ENCODE measurements around the gene ARRDC5. TPM values are rescaled to one million over a fixed set of nuclear protein-coding genes. Genes with fewer than 3 reads are reported as not detected.
A peak's percentile ranks its signal among the peaks of the same experiment; 100 is the strongest.

Gene ARRDC5
- total RNA-seq, 1 experiment from 2014 or later = not detected

GRCh38 chr19:4908360-4908759 is 5.7 kb upstream of the ARRDC5 start:
- Histone ChIP-seq H3K27me3 (ENCODE audit: insufficient read depth, low read length) (no peaks in the 10 kb centered on the region), H3K23ac (ENCODE audit: insufficient read length, low read depth, low read length) (no peak overlapping the region), H3K56ac (ENCODE audit: insufficient read length, low read depth, low read length) (no peak overlapping the region), H3K4me2 (ENCODE audit: insufficient read depth, insufficient read length, low read length) (no peak overlapping the region), H3K23me2 (ENCODE audit: insufficient read length, low read depth, low read length, poor library complexity, severe bottlenecking) (peaks cover 7% of the 10 kb centered on the region), H4K5ac (ENCODE audit: insufficient read length, low read depth, low read length) (no peak overlapping the region), H2BK12ac (ENCODE audit: insufficient read length, low read depth, low read length) (no peak overlapping the region), H4K20me1 (ENCODE audit: control insufficient read depth, insufficient read depth, insufficient read length) (no peaks in the 10 kb centered on the region), H2AK5ac (ENCODE audit: insufficient read length, low read length) (no peak overlapping the region), H3K14ac (ENCODE audit: insufficient read depth, low read length) (no peak overlapping the region), H2BK15ac (ENCODE audit: low read depth, low read length) (no peak overlapping the region), H3T11ph (ENCODE audit: low read length) (no peak overlapping the region), H2BK5ac (ENCODE audit: insufficient read length, low read length) (no peak overlapping the region), H3K18ac (ENCODE audit: insufficient read length, low read depth, low read length) (no peak overlapping the region), H4K91ac (ENCODE audit: insufficient read length, low read depth, low read length) (no peak overlapping the region), H4K8ac (replicated peaks; ENCODE audit: insufficient read length, low read depth, low read length) (no peak overlapping the region), H2AFZ (ENCODE audit: low read length) (no peak overlapping the region), H3K9me3 (ENCODE audit: control insufficient read depth, low read depth, low read length) (no peaks in the 10 kb centered on the region), H3K79me1 (ENCODE audit: insufficient read depth, low read depth, low read length, poor library complexity, severe bottlenecking) (no peaks in the 10 kb centered on the region), H3K4ac (ENCODE audit: low read depth, low read length) (no peak overlapping the region), H2BK20ac (ENCODE audit: low read depth, low read length, poor library complexity, severe bottlenecking) (no peak overlapping the region), H3K79me2 (ENCODE audit: insufficient read depth, low read length) (peaks cover 9% of the 10 kb centered on the region; the same call in 1 of the 2 replicates), H3K9ac (ENCODE audit: extremely low read depth, insufficient read length, low read length) (no peak overlapping the region), H3K27ac (ENCODE audit: insufficient read length, low read depth, low read length) (no peak overlapping the region), H3K4me1 (ENCODE audit: insufficient read depth, low read length) (no peaks in the 10 kb centered on the region; the same call in 1 of the 2 replicates), H2BK120ac (ENCODE audit: low read depth, low read length, poor library complexity, severe bottlenecking) (no peak overlapping the region)
- H3K9me3 Mint-ChIP-seq = no peaks in the 10 kb centered on the region; a peak in 1 of 5 replicates
- no peak for TF ChIP-seq CTCF (conservative IDR thresholded peaks at IDR 0.05)
- peak overlapping the region; percentile 52 to 79; a peak in 4 of 5 replicates for H3K4me3 Mint-ChIP-seq
- no peak overlapping the region for H3K27ac Mint-ChIP-seq
- peak; percentile 38 for DNase-seq
- peaks cover 30% of the 10 kb centered on the region for H3K27me3 Mint-ChIP-seq (ENCODE audit: low read depth)
- WGBS (ENCODE audit: extremely low coverage, insufficient read length, low lambda C conversion rate) = no CpG with 5 or more reads among the region's 5 CpGs
- peaks cover 25 to 26% of the 10 kb centered on the region in 2 experiments for H3K4me1 Mint-ChIP-seq
- H3K36me3 Mint-ChIP-seq (ENCODE audit: insufficient read depth in 1 of 3, low read depth in 3 of 3) = peaks cover 3 to 30% (median 23%) of the 10 kb centered on the region in 3 experiments; a peak in 6 of 7 replicates

All from H9 (cell line).